GM12878 (cell line): ENCODE measurements around the gene DBI.

Experiments
- BACH1 ChIP-seq: fragments of 450-650 bp; IDR thresholded peaks from 2 replicates; pipeline ENCODE4 v1.6.1; 2017; ENCODE audit warnings: mild to moderate bottlenecking, borderline replicate concordance
- MEF2A ChIP-seq: IDR thresholded peaks from 2 replicates; pipeline ENCODE4 v1.6.1; 2011; ENCODE audit warnings: low read depth, mild to moderate bottlenecking, low read length, moderate library complexity; ENCODE audit not compliant: insufficient read depth
- REST ChIP-seq: IDR thresholded peaks from 2 replicates; pipeline ENCODE4 v1.6.1; 2012; ENCODE audit warnings: mild to moderate bottlenecking, low read depth, low read length
- TF ChIP-seq, protein P1 (sequence below), 3 experiments: IDR thresholded peaks in 2 of 3; conservative IDR thresholded peaks in 1 of 3; 2 replicates each; pipeline ENCODE4 v1.5.1; 2011; ENCODE audit warnings: low read depth in 3 of 3, low read length in 3 of 3, mild to moderate bottlenecking in 3 of 3, control low read depth in 2 of 3, moderate library complexity in 2 of 3, inconsistent platforms in 1 of 3, mixed read lengths in 1 of 3; ENCODE audit not compliant: control insufficient read depth in 2 of 3, insufficient read depth in 1 of 3; ENCODE audit errors: extremely low read depth in 1 of 3
- TF ChIP-seq, protein P2 (sequence below): IDR thresholded peaks from 2 replicates; pipeline ENCODE4 v1.6.1; 2011; ENCODE audit warnings: borderline replicate concordance, low read depth, mild to moderate bottlenecking, moderate library complexity, low read length; ENCODE audit not compliant: insufficient read depth, poor library complexity, severe bottlenecking
- TF ChIP-seq, protein P3 (sequence below): IDR thresholded peaks from 2 replicates; pipeline ENCODE4 v1.6.1; 2012; ENCODE audit warnings: low read depth, low read length, improper control_type of control experiment

- TF ChIP-seq BACH1 (no peak), MEF2A (no peak), REST (no peak)
- TF ChIP-seq, protein P1, sequence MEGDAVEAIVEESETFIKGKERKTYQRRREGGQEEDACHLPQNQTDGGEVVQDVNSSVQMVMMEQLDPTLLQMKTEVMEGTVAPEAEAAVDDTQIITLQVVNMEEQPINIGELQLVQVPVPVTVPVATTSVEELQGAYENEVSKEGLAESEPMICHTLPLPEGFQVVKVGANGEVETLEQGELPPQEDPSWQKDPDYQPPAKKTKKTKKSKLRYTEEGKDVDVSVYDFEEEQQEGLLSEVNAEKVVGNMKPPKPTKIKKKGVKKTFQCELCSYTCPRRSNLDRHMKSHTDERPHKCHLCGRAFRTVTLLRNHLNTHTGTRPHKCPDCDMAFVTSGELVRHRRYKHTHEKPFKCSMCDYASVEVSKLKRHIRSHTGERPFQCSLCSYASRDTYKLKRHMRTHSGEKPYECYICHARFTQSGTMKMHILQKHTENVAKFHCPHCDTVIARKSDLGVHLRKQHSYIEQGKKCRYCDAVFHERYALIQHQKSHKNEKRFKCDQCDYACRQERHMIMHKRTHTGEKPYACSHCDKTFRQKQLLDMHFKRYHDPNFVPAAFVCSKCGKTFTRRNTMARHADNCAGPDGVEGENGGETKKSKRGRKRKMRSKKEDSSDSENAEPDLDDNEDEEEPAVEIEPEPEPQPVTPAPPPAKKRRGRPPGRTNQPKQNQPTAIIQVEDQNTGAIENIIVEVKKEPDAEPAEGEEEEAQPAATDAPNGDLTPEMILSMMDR (IDR thresholded peaks at IDR 0.05 in 2 of 3, conservative IDR thresholded peaks at IDR 0.05 in 1 of 3; ENCODE audit: control insufficient read depth in 2 of 3, extremely low read depth in 1 of 3, insufficient read depth in 1 of 3, low read depth in 3 of 3, low read length in 3 of 3): no peak
- TF ChIP-seq, protein P2, sequence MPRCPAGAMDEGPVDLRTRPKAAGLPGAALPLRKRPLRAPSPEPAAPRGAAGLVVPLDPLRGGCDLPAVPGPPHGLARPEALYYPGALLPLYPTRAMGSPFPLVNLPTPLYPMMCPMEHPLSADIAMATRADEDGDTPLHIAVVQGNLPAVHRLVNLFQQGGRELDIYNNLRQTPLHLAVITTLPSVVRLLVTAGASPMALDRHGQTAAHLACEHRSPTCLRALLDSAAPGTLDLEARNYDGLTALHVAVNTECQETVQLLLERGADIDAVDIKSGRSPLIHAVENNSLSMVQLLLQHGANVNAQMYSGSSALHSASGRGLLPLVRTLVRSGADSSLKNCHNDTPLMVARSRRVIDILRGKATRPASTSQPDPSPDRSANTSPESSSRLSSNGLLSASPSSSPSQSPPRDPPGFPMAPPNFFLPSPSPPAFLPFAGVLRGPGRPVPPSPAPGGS: no peak
- TF ChIP-seq, protein P3, sequence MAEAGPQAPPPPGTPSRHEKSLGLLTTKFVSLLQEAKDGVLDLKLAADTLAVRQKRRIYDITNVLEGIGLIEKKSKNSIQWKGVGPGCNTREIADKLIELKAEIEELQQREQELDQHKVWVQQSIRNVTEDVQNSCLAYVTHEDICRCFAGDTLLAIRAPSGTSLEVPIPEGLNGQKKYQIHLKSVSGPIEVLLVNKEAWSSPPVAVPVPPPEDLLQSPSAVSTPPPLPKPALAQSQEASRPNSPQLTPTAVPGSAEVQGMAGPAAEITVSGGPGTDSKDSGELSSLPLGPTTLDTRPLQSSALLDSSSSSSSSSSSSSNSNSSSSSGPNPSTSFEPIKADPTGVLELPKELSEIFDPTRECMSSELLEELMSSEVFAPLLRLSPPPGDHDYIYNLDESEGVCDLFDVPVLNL: no peak
These were observed 48.1 kb downstream of the DBI start for GRCh38 chr2:119414894-119415293.
